NB4 (cell line): Measurements from ENCODE around the gene CRYBB3.

Experiments
- DNase-seq: peaks from one replicate; pipeline ENCODE4 v3.0.0; 2010; ENCODE audit warnings: low read depth
- H3K4me3 ChIP-seq: one replicate; pipeline ENCODE4 v1.5.1; 2011; ENCODE audit warnings: mild to moderate bottlenecking, low read depth, low read length, moderate library complexity
- MYC ChIP-seq: IDR thresholded peaks from 2 replicates; pipeline ENCODE4 v1.6.1; 2011; ENCODE audit warnings: low read depth, low read length
- POLR2A ChIP-seq: IDR thresholded peaks from 2 replicates; pipeline ENCODE4 v1.6.1; 2011; ENCODE audit warnings: mild to moderate bottlenecking; ENCODE audit not compliant: insufficient read length; ENCODE audit errors: extremely low read depth
- TF ChIP-seq, protein P1 (sequence below): IDR thresholded peaks from one replicate; pipeline ENCODE4 v1.5.1; 2012; ENCODE audit warnings: low read depth, low read length
- TF ChIP-seq, protein P2 (sequence below): IDR thresholded peaks from 2 replicates; pipeline ENCODE4 v1.6.1; 2011; ENCODE audit warnings: low read depth, low read length

Gene CRYBB3

DNA sequence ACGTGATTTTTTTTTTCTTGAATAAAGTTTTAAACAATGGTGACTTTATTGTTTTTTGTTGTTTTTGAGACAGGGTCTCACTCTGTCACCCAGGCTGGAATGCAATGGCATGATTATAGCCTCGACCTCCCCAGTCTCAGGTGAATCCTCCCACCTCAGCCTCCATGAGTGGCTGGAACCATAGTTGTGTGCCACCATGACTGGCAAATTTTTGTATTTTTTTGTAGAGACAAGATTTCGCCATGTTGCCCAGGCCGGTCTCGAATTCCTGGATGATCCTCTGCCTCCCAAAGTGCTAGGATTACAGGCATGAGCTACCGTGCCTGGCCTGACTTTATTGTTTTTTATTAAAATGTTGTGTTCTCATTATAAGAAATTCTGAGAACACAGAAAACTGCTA lies 12.2 kb upstream of the CRYBB3 start:
- H3K4me3 ChIP-seq: no peak overlapping the region
- DNase-seq: no peak
- TF ChIP-seq, protein P1, sequence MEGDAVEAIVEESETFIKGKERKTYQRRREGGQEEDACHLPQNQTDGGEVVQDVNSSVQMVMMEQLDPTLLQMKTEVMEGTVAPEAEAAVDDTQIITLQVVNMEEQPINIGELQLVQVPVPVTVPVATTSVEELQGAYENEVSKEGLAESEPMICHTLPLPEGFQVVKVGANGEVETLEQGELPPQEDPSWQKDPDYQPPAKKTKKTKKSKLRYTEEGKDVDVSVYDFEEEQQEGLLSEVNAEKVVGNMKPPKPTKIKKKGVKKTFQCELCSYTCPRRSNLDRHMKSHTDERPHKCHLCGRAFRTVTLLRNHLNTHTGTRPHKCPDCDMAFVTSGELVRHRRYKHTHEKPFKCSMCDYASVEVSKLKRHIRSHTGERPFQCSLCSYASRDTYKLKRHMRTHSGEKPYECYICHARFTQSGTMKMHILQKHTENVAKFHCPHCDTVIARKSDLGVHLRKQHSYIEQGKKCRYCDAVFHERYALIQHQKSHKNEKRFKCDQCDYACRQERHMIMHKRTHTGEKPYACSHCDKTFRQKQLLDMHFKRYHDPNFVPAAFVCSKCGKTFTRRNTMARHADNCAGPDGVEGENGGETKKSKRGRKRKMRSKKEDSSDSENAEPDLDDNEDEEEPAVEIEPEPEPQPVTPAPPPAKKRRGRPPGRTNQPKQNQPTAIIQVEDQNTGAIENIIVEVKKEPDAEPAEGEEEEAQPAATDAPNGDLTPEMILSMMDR: no peak
- TF ChIP-seq MYC: no peak
- TF ChIP-seq, protein P2, sequence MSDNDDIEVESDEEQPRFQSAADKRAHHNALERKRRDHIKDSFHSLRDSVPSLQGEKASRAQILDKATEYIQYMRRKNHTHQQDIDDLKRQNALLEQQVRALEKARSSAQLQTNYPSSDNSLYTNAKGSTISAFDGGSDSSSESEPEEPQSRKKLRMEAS: no peak
- TF ChIP-seq POLR2A: no peak

DNA sequence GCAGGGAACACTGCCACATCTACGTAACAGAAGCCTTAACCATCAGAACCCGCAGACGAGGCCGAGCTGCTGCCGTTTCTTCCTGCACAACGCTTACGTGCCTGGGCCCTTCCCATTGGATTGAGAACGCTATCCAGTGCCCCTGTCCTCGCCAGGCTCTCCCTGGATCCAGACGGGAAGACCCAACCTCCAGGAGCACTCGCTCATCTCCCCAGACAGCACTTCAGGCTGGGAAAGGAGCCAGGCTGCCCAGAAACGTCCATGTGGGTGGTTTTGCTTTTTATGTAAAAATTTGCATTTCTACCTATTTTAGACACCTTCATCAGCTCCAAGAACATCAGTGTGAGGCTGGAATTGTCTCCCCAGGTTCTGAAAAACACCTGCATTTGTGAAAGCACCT lies 7.3 kb upstream of the CRYBB3 start:
- no peak for DNase-seq
- TF ChIP-seq MYC (no peak), POLR2A (no peak)
- TF ChIP-seq, protein P1: no peak
- TF ChIP-seq, protein P2: no peak

DNA sequence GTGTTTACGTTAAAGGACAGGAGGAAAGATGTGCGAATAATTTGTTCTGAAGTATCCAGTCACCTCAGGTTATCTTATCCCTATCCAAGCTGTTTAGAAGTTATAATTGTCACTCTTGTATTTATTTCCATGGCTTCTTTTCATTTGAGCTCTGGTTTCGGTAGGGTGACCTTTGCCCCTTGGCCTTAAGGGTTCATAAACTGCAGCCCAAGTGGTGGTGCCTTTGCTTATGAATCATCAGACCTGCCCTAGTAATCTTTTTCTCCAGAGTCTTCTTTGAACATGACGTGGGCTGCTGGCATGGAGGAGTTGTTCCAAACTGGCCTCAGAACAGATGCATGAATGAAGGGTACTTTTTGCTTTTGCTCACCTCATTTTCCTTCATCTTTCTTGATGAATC lies 6.5 kb upstream of the CRYBB3 start:
- TF ChIP-seq, protein P1: no peak
- TF ChIP-seq MYC (no peak), POLR2A (no peak)
- TF ChIP-seq, protein P2: no peak
- no peak for DNase-seq
- no peak overlapping the region for H3K4me3 ChIP-seq

More for the DNA sequence above, 7.3 kb upstream of the CRYBB3 start:
- no peak overlapping the region for H3K4me3 ChIP-seq

DNA sequence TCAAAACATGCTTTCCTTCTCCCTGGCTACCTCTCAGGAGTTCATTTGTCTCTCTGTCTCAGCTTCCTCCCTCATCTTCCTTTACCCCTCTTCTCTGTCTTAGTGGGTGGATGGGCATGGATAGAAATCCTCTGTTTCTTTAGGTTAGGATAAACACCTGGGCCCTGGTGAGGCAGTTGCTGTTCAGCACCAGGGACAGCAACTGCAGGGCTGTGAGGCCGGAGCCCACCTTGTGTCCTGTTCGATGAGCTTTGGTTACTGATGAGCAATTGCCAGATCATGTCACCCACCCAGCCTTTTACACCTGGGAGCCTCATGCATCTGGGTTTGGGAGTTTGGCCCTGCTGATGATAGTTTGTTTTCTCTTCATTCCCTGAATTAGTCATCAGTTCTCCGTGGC lies 6.1 kb upstream of the CRYBB3 start:
- no peak overlapping the region for H3K4me3 ChIP-seq
- TF ChIP-seq, protein P2: no peak
- no peak for TF ChIP-seq POLR2A
- TF ChIP-seq MYC: no peak
- TF ChIP-seq, protein P1: no peak
- DNase-seq: no peak

DNA sequence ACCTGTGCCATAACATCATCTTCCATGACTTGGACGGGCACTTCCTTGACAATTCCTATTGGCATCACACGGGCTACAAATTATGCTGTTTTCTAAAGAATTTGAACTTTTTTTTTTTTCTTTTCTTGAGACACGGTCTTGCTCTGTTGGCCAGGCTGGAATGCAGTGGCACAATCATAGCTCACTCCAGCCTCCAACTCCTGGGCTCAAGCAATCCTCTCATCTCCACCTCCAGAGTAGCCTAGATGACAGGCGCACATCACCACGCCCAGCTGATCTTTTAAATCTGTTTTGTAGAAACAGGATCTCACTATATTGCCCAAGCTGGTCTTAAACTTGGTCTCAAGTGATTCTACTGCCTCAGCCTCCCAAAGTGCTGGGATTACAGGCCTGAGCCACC lies 3.3 kb upstream of the CRYBB3 start:
- no peak for DNase-seq
- H3K4me3 ChIP-seq: no peak overlapping the region
- no peak for TF ChIP-seq POLR2A
- TF ChIP-seq, protein P1: no peak
- no peak for TF ChIP-seq MYC
- TF ChIP-seq, protein P2: no peak

DNA sequence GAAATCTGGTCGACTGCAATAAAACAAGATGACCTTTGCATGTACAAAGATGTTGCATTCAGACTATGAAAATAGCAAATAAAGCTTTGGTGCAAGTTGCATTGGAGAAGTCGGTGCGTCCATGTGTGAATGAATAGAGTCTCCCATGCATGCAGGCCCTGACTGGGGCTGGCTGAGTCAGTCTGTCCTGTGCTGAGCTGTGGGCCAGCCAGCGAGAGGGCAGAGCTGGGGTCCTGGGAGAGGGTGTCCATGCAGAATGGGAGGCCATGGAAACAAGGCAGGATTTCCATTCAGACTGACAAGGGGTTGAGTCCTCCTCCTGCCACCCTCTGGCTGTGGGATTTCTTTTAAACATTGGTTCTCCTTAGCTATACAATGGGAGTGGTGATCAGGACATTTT lies 2.3 kb upstream of the CRYBB3 start:
- TF ChIP-seq POLR2A (no peak), MYC (no peak)
- TF ChIP-seq, protein P2: no peak
- TF ChIP-seq, protein P1: no peak
- no peak for DNase-seq
- H3K4me3 ChIP-seq: no peak overlapping the region
